Large intestine (tissue), 3 donors: ENCODE results near the gene CD19. TPM values are rescaled to one million over a fixed set of nuclear protein-coding genes. Genes with fewer than 3 reads are reported as not detected.

Experiments
- DNase-seq, 2 donors: peaks; one replicate each; pipeline versions ENCODE4 v3.0.0 to v3.0.0-alpha.2; 2013
- H3K27ac ChIP-seq: one replicate; pipeline ENCODE4 v1.5.1; 2013; ENCODE audit warnings: low read length
- H3K27me3 ChIP-seq: 2 replicates; pipeline ENCODE4 v1.6.1; 2013; ENCODE audit warnings: low read length; ENCODE audit not compliant: control insufficient read depth, insufficient read depth
- H3K36me3 ChIP-seq: 2 replicates; pipeline ENCODE4 v1.6.1; 2013; ENCODE audit warnings: low read length; ENCODE audit not compliant: control insufficient read depth, insufficient read depth
- H3K4me1 ChIP-seq: one replicate; pipeline ENCODE4 v1.6.1; 2013; ENCODE audit warnings: low read length; ENCODE audit not compliant: control insufficient read depth, insufficient read depth
- H3K4me3 ChIP-seq: one replicate; pipeline ENCODE4 v1.5.1; 2013; ENCODE audit warnings: low read length
- H3K9me3 ChIP-seq: one replicate; pipeline ENCODE4 v1.6.1; 2013; ENCODE audit warnings: mild to moderate bottlenecking, low read depth, low read length, moderate library complexity; ENCODE audit not compliant: control insufficient read depth
- WGBS: methylation state at CpG from one replicate; pipeline ENCODE4 v1.1.5; 2013; ENCODE audit warnings: low lambda C conversion rate; ENCODE audit not compliant: insufficient coverage; 5-methylcytosine and 5-hydroxymethylcytosine counted together
- polyA plus RNA-seq: library from polyadenylated mRNA; unstranded; fragments of 120-200 nt; gene quantifications from one replicate; pipeline ENCODE4 v1.2.1, GENCODE V29; 2013

CD19 gene
- polyA plus RNA-seq, 1 donor = 1.0 TPM

DNA sequence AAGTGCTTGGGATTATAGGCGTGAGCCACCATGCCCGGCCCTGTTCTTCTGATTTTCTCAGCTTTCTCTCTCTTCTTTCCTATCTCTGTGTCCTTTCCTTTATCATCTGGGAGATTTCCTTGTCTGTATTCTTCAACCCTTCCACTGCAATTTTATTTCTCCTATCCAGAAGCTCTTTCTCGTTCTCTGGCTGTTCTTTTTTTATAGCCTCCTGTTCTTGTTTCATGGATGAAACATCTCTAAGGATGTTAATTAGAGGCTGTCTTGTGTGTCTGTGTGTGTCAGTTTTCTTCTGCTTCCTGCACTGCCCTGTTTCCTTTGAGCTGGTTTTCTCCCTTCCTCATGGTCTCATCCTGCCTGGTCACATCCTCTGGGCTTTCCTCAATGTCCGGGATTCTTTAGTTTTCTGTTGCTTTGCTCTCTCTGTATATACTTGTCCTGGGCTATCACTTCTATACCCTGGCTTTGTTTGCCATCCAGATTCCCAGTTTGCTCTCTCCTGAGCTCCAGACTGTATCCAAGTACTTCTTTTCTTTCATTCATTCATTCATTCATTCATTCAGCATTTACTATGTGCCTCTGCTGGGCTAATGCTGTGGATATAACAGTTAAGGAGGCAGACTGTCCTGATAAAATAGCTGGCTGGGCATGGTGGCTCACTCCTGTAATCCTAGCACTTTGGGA, 55.5 kb downstream of the CD19 start:
- Histone ChIP-seq H3K4me1 (no peaks in the 10 kb centered on the region), H3K9me3 (peaks cover 13% of the 10 kb centered on the region), H3K4me3 (no peak overlapping the region), H3K27me3 (no peaks in the 10 kb centered on the region), H3K27ac (no peak overlapping the region), H3K36me3 (peaks cover 52% of the 10 kb centered on the region)
- DNase-seq = no peak
- 100% methylated on average over 3 of the region's 4 CpGs for WGBS

Other genes starting within 250 kb of the CD19 start
- gene EIF3C, start 220.5 kb upstream of the CD19 start, polyA plus RNA-seq = 397 TPM
- 4.4 TPM for gene NPIPB9, start 180.2 kb upstream of the CD19 start, polyA plus RNA-seq
- gene ATXN2L, start 109.0 kb upstream of the CD19 start, polyA plus RNA-seq = 130 TPM
- gene TUFM, start 85.6 kb upstream of the CD19 start, polyA plus RNA-seq = 157 TPM
- gene SH2B1, start 68.1 kb upstream of the CD19 start, polyA plus RNA-seq = 81.0 TPM
- 4.1 TPM for gene ATP2A1, start 53.5 kb upstream of the CD19 start, polyA plus RNA-seq
- gene RABEP2, start 6.7 kb upstream of the CD19 start, polyA plus RNA-seq = 30.6 TPM
- 58.8 TPM for gene NFATC2IP, start 19.0 kb downstream of the CD19 start, polyA plus RNA-seq
- gene SPNS1, start 42.8 kb downstream of the CD19 start, polyA plus RNA-seq = 62.8 TPM
- 13.2 TPM for gene LAT, start 53.1 kb downstream of the CD19 start, polyA plus RNA-seq